ENCODE measurements around the gene JARID2.
A peak's percentile ranks its signal among the peaks of the same experiment; 100 is the strongest.

JARID2 gene

GRCh38 chr6:15449011-15449410 lies 203.1 kb downstream of the JARID2 start:
- DNase-seq = no peak

- no peak for DNase-seq
Observed at GRCh38 chr6:15451738-15452137, 205.9 kb downstream of the JARID2 start.

- no peak for DNase-seq
Observed at GRCh38 chr6:15452182-15452941, 206.5 kb downstream of the JARID2 start.

GRCh38 chr6:15453186-15453585 lies 207.3 kb downstream of the JARID2 start:
- DNase-seq = no peak

- DNase-seq = no peak
Observed at GRCh38 chr6:15453622-15454021, 207.8 kb downstream of the JARID2 start.

- no peak for DNase-seq
Observed at GRCh38 chr6:15456422-15456821, 210.6 kb downstream of the JARID2 start.

GRCh38 chr6:15457121-15457650 lies 211.3 kb downstream of the JARID2 start:
- DNase-seq = no peak

- no peak for DNase-seq
Observed at GRCh38 chr6:15458021-15458459, 212.2 kb downstream of the JARID2 start.

- DNase-seq = no peak
Observed at GRCh38 chr6:15460110-15460727, 214.3 kb downstream of the JARID2 start.

- no peak for DNase-seq
Observed at GRCh38 chr6:15461127-15461944, 215.5 kb downstream of the JARID2 start.

- DNase-seq = no peak
Observed at GRCh38 chr6:15462256-15462655, 216.4 kb downstream of the JARID2 start.

GRCh38 chr6:15462717-15463525 lies 217.1 kb downstream of the JARID2 start:
- no peak for DNase-seq

GRCh38 chr6:15464211-15464725 lies 218.4 kb downstream of the JARID2 start:
- DNase-seq = peak; percentile 32 to 42

GRCh38 chr6:15465212-15465611 lies 219.3 kb downstream of the JARID2 start:
- DNase-seq = no peak

GRCh38 chr6:15470746-15471145 lies 224.9 kb downstream of the JARID2 start:
- DNase-seq = no peak

GRCh38 chr6:15472621-15473020 lies 226.8 kb downstream of the JARID2 start:
- no peak for DNase-seq

GRCh38 chr6:15473174-15473573 lies 227.3 kb downstream of the JARID2 start:
- no peak for DNase-seq

- no peak for DNase-seq
Observed at GRCh38 chr6:15473741-15474161, 227.9 kb downstream of the JARID2 start.

GRCh38 chr6:15474196-15474595 lies 228.3 kb downstream of the JARID2 start:
- no peak for DNase-seq

- no peak for DNase-seq
Observed at GRCh38 chr6:15475261-15475660, 229.4 kb downstream of the JARID2 start.

- no peak for DNase-seq
Observed at GRCh38 chr6:15475872-15476271, 230.0 kb downstream of the JARID2 start.
